ENCODE measurements around the gene LRRC10B. TPM values are rescaled to one million over a fixed set of nuclear protein-coding genes. Genes with fewer than 3 reads are reported as not detected.

The LRRC10B gene
- total RNA-seq = not detected in 2 replicates

GRCh38 chr11:61507962-61508861 lies at the start of gene LRRC10B:
TSS of gene LRRC10B (plus strand) at chr11:61508749. CDS start at chr11:61508999, 250 bp downstream.

Other genes starting within 250 kb of the LRRC10B start
- gene VWCE, start 213.4 kb upstream of the LRRC10B start, total RNA-seq = 0.04 and 0.23 TPM in 2 replicates
- gene DDB1, start 175.6 kb upstream of the LRRC10B start, total RNA-seq = 163 and 190 TPM in 2 replicates
- gene TKFC, start 175.5 kb upstream of the LRRC10B start, total RNA-seq = 30.3 and 34.4 TPM in 2 replicates
- 42.1 and 47.6 TPM in 2 replicates for gene CYB561A3, start 146.9 kb upstream of the LRRC10B start, total RNA-seq
- 24.3 and 44.9 TPM in 2 replicates for gene TMEM138, start 146.4 kb upstream of the LRRC10B start, total RNA-seq
- 12.0 and 12.3 TPM in 2 replicates for gene TMEM216, start 116.2 kb upstream of the LRRC10B start, total RNA-seq
- 29.0 and 31.1 TPM in 2 replicates for gene CPSF7, start 78.8 kb upstream of the LRRC10B start, total RNA-seq
- 18.0 and 38.8 TPM in 2 replicates for gene SDHAF2, start 78.6 kb upstream of the LRRC10B start, total RNA-seq
- gene SYT7, start 72.3 kb downstream of the LRRC10B start, total RNA-seq = 3.6 and 10.8 TPM in 2 replicates
- 0.16 and 0.49 TPM in 2 replicates for gene DAGLA, start 171.6 kb downstream of the LRRC10B start, total RNA-seq
- gene MYRF, start 243.9 kb downstream of the LRRC10B start, total RNA-seq = 0.04 TPM in 1 of 2 replicates, not detected in the other